Prostate gland (tissue), 2 donors: ENCODE data around the gene DSG2. TPM values are rescaled to one million over a fixed set of nuclear protein-coding genes. Genes with fewer than 3 reads are reported as not detected.

Source experiments
- DNase-seq: peaks from one replicate; pipeline ENCODE4 v3.0.0-alpha.2; 2019; ENCODE audit warnings: low spot score
- H3K27ac ChIP-seq, 2 donors: fragments of 200-600 bp; sonication (generic); 2 replicates each; pipeline ENCODE4 v1.5.1; 2017 to 2019
- H3K27me3 ChIP-seq: fragments of 200-600 bp; sonication (generic); replicated peaks from 2 replicates; pipeline ENCODE4 v1.5.1; 2019; ENCODE audit not compliant: insufficient read depth
- H3K36me3 ChIP-seq, 2 donors: fragments of 200-600 bp; sonication (generic); 1 replicate in 1 of 2; 2 replicates in 1 of 2; pipeline versions ENCODE4 v1.5.1 to v1.8.1; 2017 to 2019
- H3K4me1 ChIP-seq: fragments of 200-600 bp; sonication (generic); replicated peaks from 2 replicates; pipeline ENCODE4 v1.5.1; 2019
- H3K4me3 ChIP-seq, 2 donors: fragments of 200-600 bp; sonication (generic); 2 replicates each; pipeline ENCODE4 v1.5.1; 2017 to 2019
- H3K9me3 ChIP-seq: fragments of 200-600 bp; sonication (generic); 2 replicates; pipeline ENCODE4 v1.5.1; 2017
- CTCF ChIP-seq, 4 experiments: fragments of 200-600 bp in 2 of 4; fragments of 450-650 bp in 2 of 4; sonication (generic) in 2 of 4; IDR thresholded peaks; 1 replicate in 3 of 4; 2 replicates in 1 of 4; pipeline ENCODE4 v1.5.1; 2016 to 2019; ENCODE audit warnings: antibody characterized with exemption in 4 of 4, mild to moderate bottlenecking in 2 of 4, moderate library complexity in 2 of 4
- POLR2A ChIP-seq: fragments of 450-650 bp; IDR thresholded peaks from one replicate; pipeline ENCODE4 v1.6.1; 2016; ENCODE audit warnings: antibody characterized with exemption, mild to moderate bottlenecking
- POLR2AphosphoS5 ChIP-seq: sonication (generic); formaldehyde crosslinking; IDR thresholded peaks from one replicate; pipeline ENCODE4 v1.6.1; 2017; ENCODE audit warnings: antibody characterized with exemption
- WGBS: methylation state at CpG from one replicate; pipeline ENCODE4 v1.1.5; 2018; 5-methylcytosine and 5-hydroxymethylcytosine counted together
- intact Hi-C: fragments of 100-400 bp; cut with DNase I; formaldehyde crosslinking; loops from one replicate; pipeline ENCODE4 v1.14.2; 2022
- total RNA-seq, 2 donors: library from RNA; depleted of rRNA; stranded (reverse); fragments of >200 nt; gene quantifications; one replicate each; pipeline ENCODE4 v1.1.0, GENCODE V29; 2016

Gene DSG2
- total RNA-seq, 2 donors from 2014 or later = 19.5 to 63.2 TPM

GRCh38 chr18:31595121-31595771, 97.3 kb downstream of the DSG2 start:
- Histone ChIP-seq H3K4me1 (no peaks in the 10 kb centered on the region), H3K4me3 (no peak overlapping the region), H3K36me3 (no peaks in the 10 kb centered on the region), H3K27me3 (no peaks in the 10 kb centered on the region), H3K27ac (no peak overlapping the region), H3K9me3 (no peaks in the 10 kb centered on the region)
- DNase-seq = no peak
- intact Hi-C loops = no loop called here
- TF ChIP-seq POLR2AphosphoS5 (no peak), CTCF (IDR thresholded peaks at IDR 0.05) (no peak), POLR2A (no peak)
- whole genome bisulfite sequencing = 59% methylated on average over 5 of the region's 5 CpGs

GRCh38 chr18:31596081-31596872, 98.3 kb downstream of the DSG2 start:
- intact Hi-C loops = no loop called here

GRCh38 chr18:31598021-31598805, 100.2 kb downstream of the DSG2 start:
- WGBS = 92% methylated on average over 13 of the region's 13 CpGs

More at GRCh38 chr18:31596081-31596872, 98.3 kb downstream of the DSG2 start:
- 86% methylated on average over 9 of the region's 9 CpGs for WGBS
- H3K4me1 ChIP-seq = no peaks in the 10 kb centered on the region
- no peaks in the 10 kb centered on the region for H3K9me3 ChIP-seq
- TF ChIP-seq POLR2AphosphoS5 (no peak), CTCF (IDR thresholded peaks at IDR 0.05) (no peak), POLR2A (no peak)
- DNase-seq = no peak
- H3K4me3 ChIP-seq = no peak overlapping the region
- H3K27me3 ChIP-seq = no peaks in the 10 kb centered on the region
- no peak overlapping the region for H3K27ac ChIP-seq
- H3K36me3 ChIP-seq = no peaks in the 10 kb centered on the region

More at GRCh38 chr18:31598021-31598805, 100.2 kb downstream of the DSG2 start:
- no peaks in the 10 kb centered on the region for H3K36me3 ChIP-seq
- no peak overlapping the region for H3K27ac ChIP-seq
- DNase-seq = no peak
- no peak overlapping the region for H3K4me3 ChIP-seq
- H3K27me3 ChIP-seq = no peaks in the 10 kb centered on the region
- no peaks in the 10 kb centered on the region for H3K9me3 ChIP-seq
- intact Hi-C loops = no loop called here
- H3K4me1 ChIP-seq = no peaks in the 10 kb centered on the region
- no peak for TF ChIP-seq POLR2A

Other genes with a start within 250 kb of the DSG2 start
- 1 to 10 TPM in 1 of 2 donors, under 1 TPM in 1; 0.32 to 5.5 TPM for gene DSG1, start 180.0 kb upstream of the DSG2 start, total RNA-seq
- under 1 TPM; 0.05 to 0.68 TPM for gene DSG4, start 121.4 kb upstream of the DSG2 start, total RNA-seq
- 1 to 10 TPM; 1.3 to 2.3 TPM for gene DSG3, start 50.4 kb upstream of the DSG2 start, total RNA-seq
- under 1 TPM in 1 of 2 donors, not detected in 1; 0.50 TPM for gene TTR, start 93.7 kb downstream of the DSG2 start, total RNA-seq
- 1 to 10 TPM; 3.5 to 9.0 TPM for gene B4GALT6, start 186.4 kb downstream of the DSG2 start, total RNA-seq